HepG2 (cell line): ENCODE data around the gene DMRT1. TPM values are rescaled to one million over a fixed set of nuclear protein-coding genes. Genes with fewer than 3 reads are reported as not detected.

ENCODE experiments used
- FOXA3 ChIP-seq: IDR thresholded peaks from 2 replicates; pipeline ENCODE4 v1.6.1; 2016; ENCODE audit warnings: missing genetic modification reagents, missing compliant biosample characterization
- GATAD1 ChIP-seq: IDR thresholded peaks from 2 replicates; pipeline ENCODE4 v1.6.1; 2016; ENCODE audit warnings: missing genetic modification reagents, missing compliant biosample characterization
- GFI1 ChIP-seq: sonication (generic); formaldehyde crosslinking; IDR thresholded peaks from 2 replicates; pipeline ENCODE4 v1.5.0; 2020; ENCODE audit warnings: missing genetic modification reagents, mild to moderate bottlenecking, borderline replicate concordance
- KDM3A ChIP-seq: IDR thresholded peaks from 2 replicates; pipeline ENCODE4 v1.6.1; 2018; ENCODE audit warnings: low read depth, missing compliant biosample characterization
- KDM5A ChIP-seq: fragments of 200-600 bp; sonication (generic); IDR thresholded peaks from 2 replicates; pipeline ENCODE4 v1.7.0; 2018; ENCODE audit warnings: antibody characterized with exemption, mild to moderate bottlenecking, low read length, borderline replicate concordance
- SNRNP70 ChIP-seq: fragments of 200-400 bp; formaldehyde crosslinking; IDR thresholded peaks from 2 replicates; pipeline ENCODE4 v1.6.1; 2017; ENCODE audit warnings: mild to moderate bottlenecking, low read depth, low read length, moderate library complexity
- ZNF17 ChIP-seq: sonication (generic); formaldehyde crosslinking; IDR thresholded peaks from 2 replicates; pipeline ENCODE4 v1.5.0; 2020; ENCODE audit warnings: mild to moderate bottlenecking, missing genetic modification reagents
- ZSCAN30 ChIP-seq: sonication (generic); formaldehyde crosslinking; IDR thresholded peaks from 2 replicates; pipeline ENCODE4 v1.5.0; 2020; ENCODE audit warnings: mild to moderate bottlenecking, missing genetic modification reagents
- polyA plus RNA-seq, 8 experiments: library from polyadenylated mRNA; depleted of rRNA in 3 of 8; stranded (reverse) in 7 of 8; unstranded in 1 of 8; fragments of >200 nt; fragmentation: Illumina TruSeq in 4 of 8; extraction: Trizol in 4 of 8; gene quantifications; 2 replicates each; pipeline versions ENCODE4 v1.2.1 to v1.2.3, GENCODE V29; 2011 to 2016; ENCODE audit warnings: low read depth in 4 of 8, missing spikeins in 1 of 8, mixed read lengths in 1 of 8; ENCODE audit not compliant: insufficient read depth in 1 of 8
- total RNA-seq, 5 experiments: library from RNA; depleted of rRNA; stranded (reverse); fragments of >200 nt; fragmentation: Illumina TruSeq; extraction: Trizol; gene quantifications; 2 replicates each; pipeline ENCODE4 v1.2.3, GENCODE V29; 2016; ENCODE audit warnings: low read depth in 1 of 5
- TF ChIP-seq, protein P1 (sequence below): sonication (generic); formaldehyde crosslinking; IDR thresholded peaks from 2 replicates; pipeline ENCODE4 v1.4.0; 2020; ENCODE audit warnings: low read depth, missing genetic modification reagents
- TF ChIP-seq, protein P2 (sequence below): sonication (generic); formaldehyde crosslinking; conservative IDR thresholded peaks from 2 replicates; pipeline ENCODE4 v1.4.0; 2020; ENCODE audit warnings: mild to moderate bottlenecking, missing genetic modification reagents, moderate library complexity
- TF ChIP-seq, protein P3 (sequence below): IDR thresholded peaks from 2 replicates; pipeline ENCODE4 v1.6.1; 2016; ENCODE audit warnings: mild to moderate bottlenecking
- TF ChIP-seq, protein P4 (sequence below): sonication (generic); formaldehyde crosslinking; IDR thresholded peaks from 2 replicates; pipeline ENCODE4 v1.8.1; 2023; ENCODE audit warnings: mild to moderate bottlenecking, inconsistent platforms, moderate library complexity, missing genetic modification reagents, borderline replicate concordance
- TF ChIP-seq, protein P5 (sequence below): sonication (generic); formaldehyde crosslinking; IDR thresholded peaks from 2 replicates; pipeline ENCODE4 v1.5.1; 2020; ENCODE audit warnings: missing genetic modification reagents, mild to moderate bottlenecking, borderline replicate concordance

The DMRT1 gene
- total and polyA plus RNA-seq, 2 of the 13 experiments (the other 11 are each of a cell fraction or from before 2014, with no cell fraction given), result not detected

DNA sequence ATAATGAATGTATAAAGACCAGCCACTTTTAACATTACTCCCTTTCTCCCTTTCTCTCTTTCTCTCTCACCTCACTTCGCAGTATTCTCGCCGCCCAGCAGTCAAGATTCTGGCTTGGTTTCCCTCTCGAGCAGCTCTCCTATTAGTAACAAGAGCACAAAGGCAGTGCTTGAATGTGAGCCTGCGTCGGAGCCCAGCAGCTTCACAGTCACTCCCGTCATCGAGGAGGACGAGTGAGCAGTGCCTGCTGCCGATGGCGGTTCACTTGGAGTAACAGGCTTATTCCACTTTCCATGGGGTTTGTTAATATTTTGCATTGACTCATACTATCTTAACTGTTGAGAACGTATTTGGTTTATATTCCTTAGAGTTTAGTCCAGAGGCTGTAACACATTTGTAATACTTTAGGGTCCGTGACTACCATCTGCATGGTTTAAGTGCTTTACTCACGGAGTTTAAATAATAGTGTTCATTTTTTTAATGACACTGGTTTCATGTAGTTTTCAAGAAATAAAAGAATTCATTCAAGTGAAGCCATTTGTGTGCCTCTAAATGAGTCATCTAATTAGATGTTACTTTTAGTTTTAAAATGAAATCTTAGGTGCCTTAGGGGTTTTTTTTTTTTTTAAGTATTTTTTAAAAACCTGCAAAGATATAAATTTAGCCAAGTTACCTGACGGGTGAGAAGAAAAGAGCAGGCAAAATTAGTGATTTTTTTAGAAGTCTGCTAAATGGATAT lies 126.6 kb downstream of the DMRT1 start (continued):
- TF ChIP-seq, protein P1, sequence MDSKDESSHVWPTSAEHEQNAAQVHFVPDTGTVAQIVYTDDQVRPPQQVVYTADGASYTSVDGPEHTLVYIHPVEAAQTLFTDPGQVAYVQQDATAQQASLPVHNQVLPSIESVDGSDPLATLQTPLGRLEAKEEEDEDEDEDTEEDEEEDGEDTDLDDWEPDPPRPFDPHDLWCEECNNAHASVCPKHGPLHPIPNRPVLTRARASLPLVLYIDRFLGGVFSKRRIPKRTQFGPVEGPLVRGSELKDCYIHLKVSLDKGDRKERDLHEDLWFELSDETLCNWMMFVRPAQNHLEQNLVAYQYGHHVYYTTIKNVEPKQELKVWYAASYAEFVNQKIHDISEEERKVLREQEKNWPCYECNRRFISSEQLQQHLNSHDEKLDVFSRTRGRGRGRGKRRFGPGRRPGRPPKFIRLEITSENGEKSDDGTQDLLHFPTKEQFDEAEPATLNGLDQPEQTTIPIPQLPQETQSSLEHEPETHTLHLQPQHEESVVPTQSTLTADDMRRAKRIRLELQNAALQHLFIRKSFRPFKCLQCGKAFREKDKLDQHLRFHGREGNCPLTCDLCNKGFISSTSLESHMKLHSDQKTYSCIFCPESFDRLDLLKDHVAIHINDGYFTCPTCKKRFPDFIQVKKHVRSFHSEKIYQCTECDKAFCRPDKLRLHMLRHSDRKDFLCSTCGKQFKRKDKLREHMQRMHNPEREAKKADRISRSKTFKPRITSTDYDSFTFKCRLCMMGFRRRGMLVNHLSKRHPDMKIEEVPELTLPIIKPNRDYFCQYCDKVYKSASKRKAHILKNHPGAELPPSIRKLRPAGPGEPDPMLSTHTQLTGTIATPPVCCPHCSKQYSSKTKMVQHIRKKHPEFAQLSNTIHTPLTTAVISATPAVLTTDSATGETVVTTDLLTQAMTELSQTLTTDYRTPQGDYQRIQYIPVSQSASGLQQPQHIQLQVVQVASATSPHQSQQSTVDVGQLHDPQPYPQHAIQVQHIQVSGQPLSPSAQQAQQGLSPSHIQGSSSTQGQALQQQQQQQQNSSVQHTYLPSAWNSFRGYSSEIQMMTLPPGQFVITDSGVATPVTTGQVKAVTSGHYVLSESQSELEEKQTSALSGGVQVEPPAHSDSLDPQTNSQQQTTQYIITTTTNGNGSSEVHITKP (CRISPR knock-in tag), result no peak
- TF ChIP-seq, protein P2, sequence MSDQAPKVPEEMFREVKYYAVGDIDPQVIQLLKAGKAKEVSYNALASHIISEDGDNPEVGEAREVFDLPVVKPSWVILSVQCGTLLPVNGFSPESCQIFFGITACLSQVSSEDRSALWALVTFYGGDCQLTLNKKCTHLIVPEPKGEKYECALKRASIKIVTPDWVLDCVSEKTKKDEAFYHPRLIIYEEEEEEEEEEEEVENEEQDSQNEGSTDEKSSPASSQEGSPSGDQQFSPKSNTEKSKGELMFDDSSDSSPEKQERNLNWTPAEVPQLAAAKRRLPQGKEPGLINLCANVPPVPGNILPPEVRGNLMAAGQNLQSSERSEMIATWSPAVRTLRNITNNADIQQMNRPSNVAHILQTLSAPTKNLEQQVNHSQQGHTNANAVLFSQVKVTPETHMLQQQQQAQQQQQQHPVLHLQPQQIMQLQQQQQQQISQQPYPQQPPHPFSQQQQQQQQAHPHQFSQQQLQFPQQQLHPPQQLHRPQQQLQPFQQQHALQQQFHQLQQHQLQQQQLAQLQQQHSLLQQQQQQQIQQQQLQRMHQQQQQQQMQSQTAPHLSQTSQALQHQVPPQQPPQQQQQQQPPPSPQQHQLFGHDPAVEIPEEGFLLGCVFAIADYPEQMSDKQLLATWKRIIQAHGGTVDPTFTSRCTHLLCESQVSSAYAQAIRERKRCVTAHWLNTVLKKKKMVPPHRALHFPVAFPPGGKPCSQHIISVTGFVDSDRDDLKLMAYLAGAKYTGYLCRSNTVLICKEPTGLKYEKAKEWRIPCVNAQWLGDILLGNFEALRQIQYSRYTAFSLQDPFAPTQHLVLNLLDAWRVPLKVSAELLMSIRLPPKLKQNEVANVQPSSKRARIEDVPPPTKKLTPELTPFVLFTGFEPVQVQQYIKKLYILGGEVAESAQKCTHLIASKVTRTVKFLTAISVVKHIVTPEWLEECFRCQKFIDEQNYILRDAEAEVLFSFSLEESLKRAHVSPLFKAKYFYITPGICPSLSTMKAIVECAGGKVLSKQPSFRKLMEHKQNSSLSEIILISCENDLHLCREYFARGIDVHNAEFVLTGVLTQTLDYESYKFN (CRISPR knock-in tag), result no peak
- TF ChIP-seq GFI1 (no peak), SNRNP70 (no peak), KDM5A (no peak), KDM3A (CRISPR knock-in tag) (no peak), FOXA3 (no peak), ZSCAN30 (no peak), ZNF17 (no peak), GATAD1 (no peak)
- TF ChIP-seq, protein P3, sequence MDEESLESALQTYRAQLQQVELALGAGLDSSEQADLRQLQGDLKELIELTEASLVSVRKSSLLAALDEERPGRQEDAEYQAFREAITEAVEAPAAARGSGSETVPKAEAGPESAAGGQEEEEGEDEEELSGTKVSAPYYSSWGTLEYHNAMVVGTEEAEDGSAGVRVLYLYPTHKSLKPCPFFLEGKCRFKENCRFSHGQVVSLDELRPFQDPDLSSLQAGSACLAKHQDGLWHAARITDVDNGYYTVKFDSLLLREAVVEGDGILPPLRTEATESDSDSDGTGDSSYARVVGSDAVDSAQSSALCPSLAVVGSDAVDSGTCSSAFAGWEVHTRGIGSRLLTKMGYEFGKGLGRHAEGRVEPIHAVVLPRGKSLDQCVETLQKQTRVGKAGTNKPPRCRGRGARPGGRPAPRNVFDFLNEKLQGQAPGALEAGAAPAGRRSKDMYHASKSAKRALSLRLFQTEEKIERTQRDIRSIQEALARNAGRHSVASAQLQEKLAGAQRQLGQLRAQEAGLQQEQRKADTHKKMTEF (CRISPR knock-in tag), result no peak
- TF ChIP-seq, protein P4, sequence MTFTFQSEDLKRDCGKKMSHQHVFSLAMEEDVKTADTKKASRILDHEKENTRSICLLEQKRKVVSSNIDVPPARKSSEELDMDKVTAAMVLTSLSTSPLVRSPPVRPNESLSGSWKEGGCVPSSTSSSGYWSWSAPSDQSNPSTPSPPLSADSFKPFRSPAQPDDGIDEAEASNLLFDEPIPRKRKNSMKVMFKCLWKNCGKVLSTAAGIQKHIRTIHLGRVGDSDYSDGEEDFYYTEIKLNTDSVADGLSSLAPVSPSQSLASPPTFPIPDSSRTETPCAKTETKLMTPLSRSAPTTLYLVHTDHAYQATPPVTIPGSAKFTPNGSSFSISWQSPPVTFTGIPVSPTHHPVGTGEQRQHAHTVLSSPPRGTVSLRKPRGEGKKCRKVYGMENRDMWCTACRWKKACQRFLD (CRISPR knock-in tag), result no peak
- TF ChIP-seq, protein P5, sequence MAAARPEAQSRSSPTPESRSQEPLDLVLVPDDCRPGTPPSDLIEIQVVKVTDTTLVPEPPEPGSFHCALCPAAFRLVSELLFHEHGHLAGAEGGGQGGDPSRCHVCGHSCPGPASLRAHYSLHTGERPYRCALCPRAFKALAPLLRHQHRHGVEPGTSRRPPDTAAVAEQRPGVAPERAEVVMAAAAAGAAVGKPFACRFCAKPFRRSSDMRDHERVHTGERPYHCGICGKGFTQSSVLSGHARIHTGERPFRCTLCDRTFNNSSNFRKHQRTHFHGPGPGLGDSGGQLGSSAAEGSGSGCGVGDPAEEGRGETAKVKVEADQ (CRISPR knock-in tag), result no peak
